K562 (cell line): ENCODE results near the gene CBLL1. TPM values are rescaled to one million over a fixed set of nuclear protein-coding genes. Genes with fewer than 3 reads are reported as not detected.

Experiments used
- ARID4B ChIP-seq: sonication (generic); formaldehyde crosslinking; IDR thresholded peaks from 2 replicates; pipeline ENCODE4 v1.8.0; 2022; ENCODE audit warnings: mild to moderate bottlenecking, missing genetic modification reagents
- CREB3 ChIP-seq: fragments of 450-650 bp; conservative IDR thresholded peaks from 2 replicates; pipeline ENCODE4 v1.6.1; 2016; ENCODE audit warnings: missing genetic modification characterization, low read depth, mild to moderate bottlenecking, missing compliant biosample characterization, moderate library complexity
- IRF9 ChIP-seq: fragments of 450-650 bp; IDR thresholded peaks from 2 replicates; pipeline ENCODE4 v1.6.1; 2016; ENCODE audit warnings: missing biosample characterization, missing genetic modification characterization
- KDM4B ChIP-seq, 2 experiments: fragments of 450-650 bp in 1 of 2; sonication (generic) in 1 of 2; IDR thresholded peaks; 2 replicates each; pipeline ENCODE4 v1.6.1; 2016 to 2017; ENCODE audit warnings: borderline replicate concordance in 2 of 2, antibody characterized with exemption in 1 of 2, low read depth in 1 of 2, mild to moderate bottlenecking in 1 of 2
- KLF13 ChIP-seq: fragments of 450-650 bp; IDR thresholded peaks from 2 replicates; pipeline ENCODE4 v1.6.1; 2016; ENCODE audit warnings: missing genetic modification characterization, low read depth, mild to moderate bottlenecking, missing compliant biosample characterization, moderate library complexity, borderline replicate concordance
- NFE2 ChIP-seq: IDR thresholded peaks from 2 replicates; pipeline ENCODE4 v1.6.1; 2014; ENCODE audit warnings: antibody characterized with exemption, low read depth
- NR2F6 ChIP-seq: fragments of 450-650 bp; formaldehyde crosslinking; IDR thresholded peaks from 2 replicates; pipeline ENCODE4 v1.4.0; 2020; ENCODE audit warnings: mild to moderate bottlenecking
- PTTG1 ChIP-seq: fragments of 450-650 bp; IDR thresholded peaks from 2 replicates; pipeline ENCODE4 v1.6.1; 2016; ENCODE audit warnings: low read depth, mild to moderate bottlenecking, missing genetic modification characterization, missing compliant biosample characterization
- SREBF1 ChIP-seq: fragments of 150-350 bp; IDR thresholded peaks from 2 replicates; pipeline ENCODE4 v1.6.1; 2014; ENCODE audit warnings: antibody characterized with exemption, low read depth, low read length, borderline replicate concordance
- TOE1 ChIP-seq, 2 experiments: fragments of 450-650 bp in 1 of 2; sonication (generic) in 1 of 2; formaldehyde crosslinking in 1 of 2; IDR thresholded peaks; 2 replicates each; pipeline versions ENCODE4 v1.7.1 to v1.8.0; 2016 to 2022; ENCODE audit warnings: borderline replicate concordance in 2 of 2, mild to moderate bottlenecking in 2 of 2, antibody characterized with exemption in 1 of 2, inconsistent platforms in 1 of 2, low read depth in 1 of 2, missing genetic modification reagents in 1 of 2, moderate library complexity in 1 of 2
- U2AF1 ChIP-seq: fragments of 200-400 bp; formaldehyde crosslinking; optimal IDR thresholded peaks from 2 replicates; pipeline ENCODE3; 2017; ENCODE audit warnings: mild to moderate bottlenecking, low read depth, low read length, moderate library complexity
- ZBTB11 ChIP-seq, 3 experiments: fragments of 200-800 bp in 1 of 3; fragments of 250-450 bp in 1 of 3; fragments of 450-650 bp in 1 of 3; sonication (Bioruptor Pico) in 1 of 3; sonication (Bioruptor generic) in 1 of 3; formaldehyde crosslinking in 1 of 3; IDR thresholded peaks; 2 replicates each; pipeline versions ENCODE4 v1.6.1 to v1.8.0; 2016 to 2022; ENCODE audit warnings: mild to moderate bottlenecking in 2 of 3, missing genetic modification characterization in 2 of 3, missing compliant biosample characterization in 1 of 3, moderate library complexity in 1 of 3
- ZNF584 ChIP-seq: fragments of 200-800 bp; sonication (Bioruptor generic); IDR thresholded peaks from 2 replicates; pipeline ENCODE4 v1.6.1; 2016; ENCODE audit warnings: low read depth, mild to moderate bottlenecking, missing genetic modification characterization, missing compliant biosample characterization
- ZNF644 ChIP-seq: fragments of 200-800 bp; sonication (Bioruptor generic); IDR thresholded peaks from 2 replicates; pipeline ENCODE4 v1.6.1; 2016; ENCODE audit warnings: low read depth, missing genetic modification characterization, missing compliant biosample characterization
- polyA plus RNA-seq, 8 experiments: library from polyadenylated mRNA; depleted of rRNA in 4 of 8; stranded (reverse) in 5 of 8; unstranded in 3 of 8; fragments of >200 nt; fragmentation: Nextera tagmentation in 2 of 8; fragmentation: Illumina TruSeq in 1 of 8; extraction: Ambion mirVana in 2 of 8; extraction: Trizol in 1 of 8; gene quantifications; 2 replicates each; pipeline versions ENCODE4 v1.2.1 to v1.2.3, GENCODE V29; 2011 to 2014; ENCODE audit warnings: inconsistent platforms in 1 of 8, missing spikeins in 1 of 8
- total RNA-seq, 7 experiments: library from RNA; depleted of rRNA in 6 of 7; stranded (reverse); fragments of >200 nt in 6 of 7; fragmentation: Illumina TruSeq in 2 of 7; extraction: Trizol in 2 of 7; gene quantifications; 2 replicates each; pipeline versions ENCODE4 v1.2.1 to v1.2.3, GENCODE V29; 2011 to 2021; ENCODE audit warnings: low replicate concordance in 1 of 7

CBLL1 gene
- total and polyA plus RNA-seq, 9 of the 15 experiments (the other 6 are each of a cell fraction or from before 2014, with no cell fraction given) = 14.7 to 67.9 (median 35.4) TPM

- TF ChIP-seq U2AF1 (no peak), TOE1 (IDR thresholded peaks at IDR 0.05; ENCODE audit: borderline replicate concordance) (peak; percentile 84), TOE1 (CRISPR knock-in tag; IDR thresholded peaks at IDR 0.05; ENCODE audit: borderline replicate concordance, low read depth) (no peak), ZNF644 (no peak), CREB3 (tag) (peak; percentile 71; the same call in 1 of the 2 replicates), ZBTB11 (CRISPR knock-in tag; IDR thresholded peaks at IDR 0.05) (no peak; a peak in 1 of 6 replicates), NFE2 (no peak; the same call in 1 of the 2 replicates), ARID4B (CRISPR knock-in tag) (no peak; the same call in 1 of the 2 replicates), PTTG1 (tag) (no peak), KLF13 (tag) (peak; percentile 41; the same call in 1 of the 2 replicates), IRF9 (tag) (no peak), NR2F6 (CRISPR knock-in tag) (no peak), SREBF1 (no peak), KDM4B (IDR thresholded peaks at IDR 0.05; ENCODE audit: borderline replicate concordance in 2 of 2, low read depth in 1 of 2) (no peak), ZNF584 (CRISPR knock-in tag) (peak; percentile 93)
Observed at GRCh38 chr7:107742678-107743566, 1.0 kb upstream of the CBLL1 start (continued).
